BJ (cell line): ENCODE results near the gene NUP37. TPM values are rescaled to one million over a fixed set of nuclear protein-coding genes. Genes with fewer than 3 reads are reported as not detected.

Experiments
- CTCF ChIA-PET: fragments of 350-600 bp; formaldehyde crosslinking; extraction: SDS; loops from one replicate; lab custom pipeline; 2021; ENCODE audit warnings: antibody characterized with exemption, inconsistent platforms; lab: Yijun Ruan, JAX
- POLR2A ChIA-PET: fragments of 300-600 bp; sonication (Branson Sonifier 250); formaldehyde crosslinking; extraction: SDS; loops from one replicate; lab custom pipeline; 2021; ENCODE audit warnings: antibody characterized with exemption; lab: Charles Lee
- DNase-seq: peaks from one replicate; pipeline ENCODE4 v3.0.0-alpha.2; 2011; ENCODE audit warnings: low read depth
- H3K27me3 ChIP-seq: 2 replicates; pipeline ENCODE4 v1.6.0; 2011; ENCODE audit warnings: low read length; ENCODE audit not compliant: control insufficient read depth, insufficient read depth
- H3K36me3 ChIP-seq: 2 replicates; pipeline ENCODE4 v1.5.1; 2011; ENCODE audit warnings: low read length; ENCODE audit not compliant: control insufficient read depth, insufficient read depth
- H3K4me3 ChIP-seq: 2 replicates; pipeline ENCODE4 v1.5.1; 2011; ENCODE audit warnings: low read depth, mild to moderate bottlenecking, control low read depth, low read length
- polyA plus RNA-seq: library from polyadenylated mRNA; depleted of rRNA; stranded (reverse); fragments of >200 nt; gene quantifications from 2 replicates; pipeline ENCODE4 v1.2.3, GENCODE V29; 2011
- TF ChIP-seq, protein P1 (sequence below): IDR thresholded peaks from 2 replicates; pipeline ENCODE4 v1.5.1; 2011; ENCODE audit warnings: low read depth, mild to moderate bottlenecking, control low read depth, inconsistent platforms, low read length, moderate library complexity; ENCODE audit not compliant: insufficient read depth

NUP37 gene
- polyA plus RNA-seq, 1 experiment, result 22.6 TPM

DNA sequence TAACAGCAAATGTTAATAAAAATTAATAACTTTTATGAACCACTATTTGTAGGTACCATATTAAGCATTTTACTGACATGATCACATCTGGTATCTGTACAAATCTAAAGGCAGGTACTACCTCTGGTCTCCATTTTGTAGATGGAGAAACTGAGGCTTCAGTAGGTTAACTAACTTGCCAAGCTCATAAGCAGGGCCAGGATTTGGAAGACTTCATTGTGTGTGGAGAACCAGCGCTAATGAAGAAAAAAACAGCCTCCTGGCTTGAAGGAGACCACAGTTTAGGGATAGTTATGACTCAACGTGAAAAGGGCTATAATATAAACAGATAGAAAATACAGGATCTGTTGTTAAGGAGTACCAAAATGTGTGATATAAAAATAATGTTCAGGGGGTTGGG, 1.0 kb downstream of the NUP37 start:
- no peak for DNase-seq
- ChIA-PET POLR2A (interaction anchor here (1.0 kb wide), 1 partner anchor 551 kb away, joined by 3 read pairs; no protein-coding TSS in a partner anchor), CTCF (interaction anchor here (1.0 kb wide), 1 partner anchor 20 kb away, joined by 3 read pairs; no protein-coding TSS in a partner anchor)

DNA sequence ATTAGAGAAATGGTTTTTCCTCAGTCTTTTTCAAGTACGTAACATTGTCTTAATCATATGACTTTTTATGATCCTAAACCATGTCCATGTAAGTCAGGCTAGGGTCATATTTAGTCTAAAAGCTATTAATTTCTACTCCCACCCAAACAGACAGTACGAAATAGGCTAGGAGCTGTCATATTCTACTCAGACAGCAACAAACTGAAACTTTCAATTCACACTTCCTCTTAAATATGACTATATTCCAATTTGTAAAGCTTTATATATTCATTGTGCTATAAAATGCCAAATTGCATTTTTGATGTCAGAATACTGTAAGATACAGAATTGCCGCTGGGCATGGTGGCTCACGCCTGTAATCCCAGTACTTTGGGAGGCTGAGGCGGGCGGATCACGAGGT, 3.5 kb downstream of the NUP37 start:
- TF ChIP-seq, protein P1, sequence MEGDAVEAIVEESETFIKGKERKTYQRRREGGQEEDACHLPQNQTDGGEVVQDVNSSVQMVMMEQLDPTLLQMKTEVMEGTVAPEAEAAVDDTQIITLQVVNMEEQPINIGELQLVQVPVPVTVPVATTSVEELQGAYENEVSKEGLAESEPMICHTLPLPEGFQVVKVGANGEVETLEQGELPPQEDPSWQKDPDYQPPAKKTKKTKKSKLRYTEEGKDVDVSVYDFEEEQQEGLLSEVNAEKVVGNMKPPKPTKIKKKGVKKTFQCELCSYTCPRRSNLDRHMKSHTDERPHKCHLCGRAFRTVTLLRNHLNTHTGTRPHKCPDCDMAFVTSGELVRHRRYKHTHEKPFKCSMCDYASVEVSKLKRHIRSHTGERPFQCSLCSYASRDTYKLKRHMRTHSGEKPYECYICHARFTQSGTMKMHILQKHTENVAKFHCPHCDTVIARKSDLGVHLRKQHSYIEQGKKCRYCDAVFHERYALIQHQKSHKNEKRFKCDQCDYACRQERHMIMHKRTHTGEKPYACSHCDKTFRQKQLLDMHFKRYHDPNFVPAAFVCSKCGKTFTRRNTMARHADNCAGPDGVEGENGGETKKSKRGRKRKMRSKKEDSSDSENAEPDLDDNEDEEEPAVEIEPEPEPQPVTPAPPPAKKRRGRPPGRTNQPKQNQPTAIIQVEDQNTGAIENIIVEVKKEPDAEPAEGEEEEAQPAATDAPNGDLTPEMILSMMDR, result no peak
- no peak overlapping the region for H3K4me3 ChIP-seq
- POLR2A ChIA-PET, result no interaction called here
- H3K36me3 ChIP-seq, result no peaks in the 10 kb centered on the region
- CTCF ChIA-PET, result no interaction called here
- no peaks in the 10 kb centered on the region for H3K27me3 ChIP-seq
- DNase-seq, result no peak

More for the DNA sequence above, 1.0 kb downstream of the NUP37 start:
- H3K36me3 ChIP-seq, result no peaks in the 10 kb centered on the region
- no peak overlapping the region for H3K4me3 ChIP-seq
- no peaks in the 10 kb centered on the region for H3K27me3 ChIP-seq
- TF ChIP-seq, protein P1, result no peak

DNA sequence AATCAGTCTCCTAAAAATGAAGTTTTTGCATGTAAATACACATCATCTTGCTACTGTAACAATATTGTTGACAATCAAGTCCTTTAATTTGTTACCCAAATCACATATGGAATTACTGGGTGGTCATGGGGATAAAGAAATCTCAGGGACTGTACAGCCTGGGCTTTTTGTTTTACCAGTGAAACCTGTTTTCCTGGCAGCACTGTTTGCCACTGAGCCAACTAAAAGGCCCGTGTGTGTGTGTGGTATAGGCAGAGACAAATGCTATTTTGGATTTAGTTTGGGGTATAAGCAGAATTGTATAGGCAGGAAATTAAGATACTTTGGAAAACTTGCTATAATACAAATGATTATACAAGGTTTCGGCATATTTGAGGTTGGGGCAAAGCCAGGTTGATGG, 5.7 kb downstream of the NUP37 start:
- H3K4me3 ChIP-seq, result no peak overlapping the region
- DNase-seq, result no peak
- ChIA-PET CTCF (no interaction called here), POLR2A (no interaction called here)
- H3K27me3 ChIP-seq, result no peaks in the 10 kb centered on the region
- H3K36me3 ChIP-seq, result no peaks in the 10 kb centered on the region
- TF ChIP-seq, protein P1, result no peak

DNA sequence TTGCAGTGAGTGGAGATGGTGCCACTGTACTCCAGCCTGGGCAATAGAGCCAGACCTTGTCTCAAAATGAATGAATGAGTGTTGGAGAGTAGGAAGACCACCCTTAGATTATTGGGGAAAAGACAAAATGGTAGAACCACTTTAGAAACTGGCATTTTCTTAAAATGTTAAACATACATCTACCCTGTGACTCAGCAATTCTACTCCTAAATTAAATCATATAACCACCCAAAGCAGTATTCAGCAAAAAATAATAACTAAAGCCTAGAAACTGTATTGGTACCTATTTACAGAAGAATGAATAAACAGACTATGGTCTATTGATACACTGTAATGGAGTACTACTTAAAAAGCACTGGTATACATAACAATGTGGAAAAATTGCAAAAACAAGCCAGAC, 9.1 kb downstream of the NUP37 start:
- TF ChIP-seq, protein P1, result no peak
- no peaks in the 10 kb centered on the region for H3K36me3 ChIP-seq
- DNase-seq, result no peak
- ChIA-PET POLR2A (no interaction called here), CTCF (interaction anchor here (1.2 kb wide), 1 partner anchor 190 kb away, joined by 3 read pairs; no protein-coding TSS in a partner anchor)
- H3K4me3 ChIP-seq, result no peak overlapping the region
- H3K27me3 ChIP-seq, result no peaks in the 10 kb centered on the region

DNA sequence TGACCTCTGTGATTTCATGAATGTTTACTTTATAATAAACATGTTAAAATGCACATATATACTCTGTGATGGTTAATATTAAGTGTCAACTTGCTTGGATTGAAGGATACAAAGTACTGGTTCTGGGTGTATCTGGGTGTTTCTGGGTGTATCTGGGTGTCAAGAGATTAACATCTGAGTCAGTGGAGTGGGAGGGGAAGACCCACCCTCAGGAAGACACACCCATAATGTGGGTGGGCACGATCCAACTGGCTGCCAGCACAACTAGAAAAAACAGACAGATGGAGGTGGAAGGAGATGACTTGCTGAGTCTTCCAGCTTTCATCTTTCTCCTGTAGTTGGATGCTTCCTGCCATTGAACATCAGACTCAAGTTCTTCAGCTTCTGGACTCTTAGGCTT, 11.9 kb downstream of the NUP37 start:
- Histone ChIP-seq H3K27me3 (no peaks in the 10 kb centered on the region), H3K4me3 (no peak overlapping the region), H3K36me3 (peaks cover 2% of the 10 kb centered on the region; the same call in 1 of the 2 replicates)
- no peak for DNase-seq
- ChIA-PET CTCF (no interaction called here), POLR2A (no interaction called here)
- TF ChIP-seq, protein P1, result no peak
